HG02623 (cell line): ENCODE data around the gene ICE2.

Experiments used
- ATAC-seq: cut with Tn5 transposase; IDR thresholded peaks from one replicate; pipeline ENCODE4 v1.9.1; 2021; ENCODE audit warnings: moderate library complexity; ENCODE audit not compliant: unreplicated experiment

The ICE2 gene

GRCh38 chr15:60391722-60392315, 87.1 kb downstream of the ICE2 start:
- ATAC-seq = no peak

- no peak for ATAC-seq
These were observed 88.0 kb downstream of the ICE2 start for GRCh38 chr15:60390871-60391501.

DNA sequence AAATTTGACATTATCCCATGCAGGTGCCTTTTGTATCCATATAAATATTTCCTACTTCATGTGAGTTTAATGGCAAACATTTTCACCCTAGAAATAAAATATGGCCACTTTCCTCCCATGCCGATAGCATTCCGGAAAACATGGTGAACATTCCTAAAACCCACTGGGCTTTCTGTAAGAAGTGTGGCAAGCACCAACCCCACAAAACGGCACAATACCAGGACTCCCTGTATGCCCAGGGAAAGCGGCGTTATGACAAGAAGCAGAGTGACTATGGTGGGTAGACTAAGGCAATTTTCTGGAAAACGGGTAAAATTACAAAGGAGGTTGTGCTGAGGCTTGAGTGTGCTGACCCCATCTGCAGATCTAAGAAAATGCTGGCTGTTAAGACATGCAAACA, 88.7 kb downstream of the ICE2 start:
- ATAC-seq = no peak

GRCh38 chr15:60389261-60390077, 89.5 kb downstream of the ICE2 start:
- ATAC-seq = peak; percentile 66

GRCh38 chr15:60387321-60387720, 91.6 kb downstream of the ICE2 start:
- no peak for ATAC-seq

DNA sequence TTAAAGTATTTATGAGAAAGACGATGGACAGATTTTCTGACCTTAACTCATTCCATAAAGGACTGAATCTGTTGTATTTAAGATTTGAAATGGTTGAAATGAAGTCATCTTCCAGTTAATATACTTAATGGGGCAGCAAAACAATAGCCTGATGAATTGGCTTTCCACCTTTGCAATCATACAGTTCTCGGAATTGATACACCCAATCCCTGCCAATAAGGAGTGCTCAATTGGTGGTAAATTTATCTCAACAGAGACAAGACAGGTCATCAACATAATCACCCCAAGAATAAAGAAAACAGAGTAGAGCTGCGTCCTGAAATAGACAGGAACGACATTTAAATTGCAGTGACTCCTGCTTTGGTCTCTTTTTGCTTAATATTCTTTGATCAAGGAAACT, 92.3 kb downstream of the ICE2 start:
- ATAC-seq = no peak

- ATAC-seq = no peak
These were observed 93.1 kb downstream of the ICE2 start for GRCh38 chr15:60385620-60386552.

DNA sequence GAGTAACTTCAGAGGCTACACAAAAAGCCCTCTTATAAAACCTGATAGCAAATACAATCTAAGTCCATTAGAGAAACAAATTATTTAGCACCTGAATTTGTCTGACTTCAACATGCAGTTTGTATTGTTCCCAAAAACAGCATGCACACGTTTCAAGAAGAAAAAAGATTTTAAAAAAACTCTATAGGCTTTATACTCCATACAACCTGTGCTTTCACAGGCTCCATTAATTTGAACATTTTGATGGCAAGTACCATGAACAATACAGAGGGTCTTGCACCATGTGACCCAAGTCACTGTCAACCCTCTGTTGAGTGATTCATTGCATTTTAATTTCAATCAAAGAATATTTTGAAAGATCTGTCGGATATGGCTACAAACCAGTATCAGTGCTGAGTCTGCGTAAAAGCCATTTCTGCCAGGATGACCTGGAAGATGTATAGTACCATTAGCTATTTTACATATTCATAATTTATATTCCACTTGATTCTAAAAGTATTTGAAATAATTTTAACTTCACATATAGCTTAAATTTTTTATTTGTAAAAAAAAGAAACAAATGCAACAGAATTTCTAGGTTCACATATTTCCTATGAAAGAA, 94.3 kb downstream of the ICE2 start:
- ATAC-seq = no peak

DNA sequence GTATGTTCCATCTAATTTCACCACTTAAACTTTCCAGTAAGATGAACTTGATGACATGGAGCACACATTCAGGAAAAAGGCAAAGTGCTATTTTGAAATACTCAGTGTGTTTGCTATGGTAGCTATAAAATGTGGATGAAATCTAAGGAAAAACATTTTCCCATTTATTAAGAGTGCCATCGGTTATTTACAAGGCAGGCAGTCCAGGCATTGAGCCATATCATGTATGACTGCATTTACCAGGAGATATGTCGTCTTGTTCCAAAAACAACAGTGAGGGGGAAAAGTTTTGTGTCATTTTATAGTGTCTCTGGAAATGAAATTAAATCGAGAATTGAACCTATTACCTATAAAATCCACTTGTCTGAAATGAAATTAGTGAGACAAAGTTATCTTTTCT, 94.9 kb downstream of the ICE2 start:
- ATAC-seq = no peak

GRCh38 chr15:60382773-60383674, 95.9 kb downstream of the ICE2 start:
- ATAC-seq = no peak

DNA sequence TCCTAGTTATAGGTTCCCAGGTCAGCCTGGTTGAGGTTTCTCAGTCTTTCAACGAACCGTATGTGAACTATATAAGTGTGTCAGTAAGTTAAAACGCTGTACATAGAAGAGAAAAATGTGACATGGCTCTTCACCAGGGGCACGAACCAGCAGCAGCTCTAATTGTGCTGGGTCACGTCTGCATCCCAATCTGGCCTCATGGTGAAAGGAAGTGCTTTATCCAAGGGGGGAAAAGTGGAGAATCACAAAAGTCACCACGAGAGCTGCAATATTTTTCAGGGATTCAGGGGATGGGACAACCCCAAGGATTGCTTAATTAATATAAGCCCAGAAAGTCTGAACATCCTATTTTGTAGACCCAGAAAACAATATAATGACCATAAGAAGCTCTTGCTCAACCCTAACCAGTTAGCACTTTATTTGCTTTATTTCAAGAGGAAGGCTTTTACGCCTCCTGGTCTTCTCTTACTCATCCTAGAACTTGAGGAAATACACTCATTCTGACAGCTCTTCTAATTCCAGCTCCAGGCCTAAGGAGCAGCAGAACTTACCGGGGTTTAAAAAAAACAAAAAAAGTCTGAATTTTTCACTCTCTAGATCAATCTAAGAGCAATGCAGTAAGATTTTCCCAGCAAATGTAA, 97.7 kb downstream of the ICE2 start:
- no peak for ATAC-seq

DNA sequence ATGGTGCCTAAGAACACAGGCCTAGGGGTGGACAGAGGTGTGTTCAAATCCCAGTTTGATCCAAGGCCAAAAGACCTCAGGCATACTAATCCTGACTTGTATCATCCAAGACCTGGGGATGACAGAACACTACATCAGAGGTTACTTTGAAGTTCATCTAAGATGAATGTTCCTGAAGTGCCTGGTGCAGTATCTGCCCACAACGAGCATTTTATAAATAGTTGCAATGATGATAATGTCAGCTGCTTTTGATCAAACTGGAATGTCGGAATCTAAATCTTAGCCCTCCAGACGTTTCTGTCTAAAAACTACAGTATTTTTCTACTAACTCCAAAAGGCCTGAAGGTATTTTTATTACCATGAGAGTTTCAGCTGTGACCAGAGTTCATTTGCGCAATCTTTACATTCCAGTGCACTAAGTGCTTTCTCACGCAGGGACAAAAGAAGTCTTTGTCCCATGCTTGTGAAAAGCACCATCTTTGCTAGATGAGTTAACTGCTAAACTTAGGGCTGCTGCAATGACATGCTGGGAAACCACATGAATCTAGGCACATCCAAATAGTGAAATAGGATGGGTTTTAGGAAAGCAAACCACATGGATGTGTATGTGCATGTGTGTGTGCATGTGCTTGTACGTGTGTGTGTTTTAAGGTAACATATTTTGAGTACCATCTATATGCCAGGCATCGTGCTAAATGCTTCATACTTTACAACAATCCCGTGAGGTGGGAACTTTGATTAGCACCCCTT, 99.2 kb downstream of the ICE2 start:
- no peak for ATAC-seq

DNA sequence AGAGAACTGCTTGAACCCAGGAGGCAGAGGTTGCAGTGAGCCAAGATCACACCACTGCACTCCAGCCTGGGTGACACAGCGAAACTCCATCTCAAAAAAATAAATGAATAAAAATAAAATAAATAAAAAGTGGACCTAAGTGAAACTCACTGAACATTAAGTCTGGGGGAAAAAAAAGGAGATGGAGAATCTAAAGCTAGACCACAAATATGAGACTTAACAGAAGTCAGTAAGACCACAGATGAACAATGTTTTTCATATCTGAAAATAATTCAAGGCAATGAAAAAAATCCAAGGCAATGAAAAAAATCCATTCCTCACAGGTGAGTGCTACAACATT, 99.8 kb downstream of the ICE2 start:
- ATAC-seq = no peak

DNA sequence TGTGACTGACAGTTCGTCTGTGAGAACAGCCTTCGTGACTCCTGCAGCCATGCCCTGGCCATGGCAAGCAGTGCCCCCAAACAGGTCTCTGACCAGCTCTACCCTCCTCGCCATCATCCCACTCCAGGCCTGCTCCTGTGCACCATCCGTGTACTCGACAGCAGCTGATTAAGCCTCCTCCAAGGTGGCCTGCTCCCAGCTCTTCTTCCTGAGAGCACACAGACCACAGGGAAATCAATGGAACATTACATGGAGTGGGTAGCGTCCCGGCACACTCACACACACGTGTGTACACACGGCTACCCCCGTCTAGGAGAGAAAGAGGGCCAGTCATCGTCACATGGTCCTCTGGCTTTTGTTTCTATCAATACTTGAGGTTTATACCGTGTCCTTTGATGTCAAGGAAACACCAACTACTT, 102.3 kb downstream of the ICE2 start:
- no peak for ATAC-seq

DNA sequence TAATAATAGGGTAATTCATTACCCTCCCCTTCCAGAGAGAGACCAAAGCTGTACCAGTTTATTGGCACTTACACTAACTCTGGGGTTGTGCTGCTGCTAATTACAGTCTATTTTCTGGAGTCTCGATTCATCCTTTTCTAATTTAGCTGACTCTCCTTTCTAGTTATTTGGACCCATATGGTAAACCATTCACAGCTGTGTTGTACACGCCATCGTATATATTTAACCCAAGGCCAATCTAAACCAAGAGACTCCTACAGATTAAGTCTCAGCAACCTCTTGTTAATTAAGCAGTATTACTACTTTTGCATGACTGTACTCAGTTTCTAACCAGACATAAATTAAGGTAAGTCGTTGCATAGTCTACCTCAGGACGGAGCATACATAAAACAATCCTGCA, 103.6 kb downstream of the ICE2 start:
- ATAC-seq = no peak

GRCh38 chr15:60374628-60375081, 104.3 kb downstream of the ICE2 start:
- ATAC-seq = no peak

DNA sequence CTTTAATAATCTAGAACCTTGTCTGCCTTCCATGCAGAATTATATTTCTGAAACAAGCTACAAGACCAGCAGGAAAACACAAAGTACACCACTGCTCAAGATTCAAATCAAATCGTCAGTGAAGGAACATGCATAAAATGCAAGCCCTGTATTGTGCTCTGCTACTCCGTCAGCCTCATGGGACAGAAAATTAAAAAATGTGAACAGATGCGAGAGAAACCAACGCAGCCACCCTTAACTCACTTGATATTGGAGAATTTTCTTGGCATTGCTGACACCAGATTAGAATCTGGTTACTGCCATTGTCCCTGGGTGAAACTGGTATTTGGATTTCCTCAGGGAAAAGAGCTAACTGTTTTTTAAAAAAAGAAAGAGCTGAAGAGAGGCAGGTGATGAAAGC, 104.7 kb downstream of the ICE2 start:
- ATAC-seq = no peak

DNA sequence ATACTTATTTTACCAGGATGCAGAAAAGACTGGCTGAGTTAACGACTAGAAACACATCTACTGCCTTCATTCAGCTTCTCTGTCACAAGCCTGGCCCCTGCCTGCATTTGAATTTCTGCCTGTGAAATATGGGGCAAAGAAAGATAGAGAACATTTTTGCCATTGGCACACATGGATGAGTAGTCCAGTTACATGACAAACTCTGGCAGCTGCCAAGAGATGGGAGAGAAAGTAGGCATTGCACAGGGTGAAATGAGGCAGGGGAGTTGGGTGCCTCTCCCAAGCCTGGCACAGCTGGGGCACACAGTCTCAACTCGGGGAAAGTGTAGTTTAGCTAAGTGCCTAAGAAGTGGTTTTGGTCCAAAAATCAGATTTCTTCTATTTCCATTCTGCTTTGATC, 105.2 kb downstream of the ICE2 start:
- ATAC-seq = no peak

DNA sequence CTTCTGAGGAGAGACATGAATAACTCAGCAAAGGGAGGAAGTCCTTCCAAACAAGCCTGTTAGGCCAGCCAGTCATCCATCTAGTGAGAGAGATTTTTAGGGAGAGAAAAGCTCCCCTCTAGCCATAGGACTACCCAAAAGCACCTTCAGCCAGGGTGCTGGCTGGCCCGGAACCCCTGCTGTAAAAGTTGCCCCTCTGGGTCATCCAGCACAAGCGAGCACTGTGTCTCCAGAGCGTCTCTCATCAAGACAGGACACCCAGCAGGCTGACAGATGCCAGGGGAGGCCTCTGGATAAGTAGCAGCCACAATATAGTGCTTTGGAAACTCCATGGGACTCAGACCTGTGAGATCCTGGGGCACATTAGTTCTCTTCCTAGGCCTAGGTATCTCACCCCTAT, 105.6 kb downstream of the ICE2 start:
- no peak for ATAC-seq
